ENCODE results near the gene VNN1.
"Not testable (repeated sequence)": the region's sequence is repeated elsewhere in the genome, so short reads cannot be mapped to it uniquely, and the experiment has no call there.

Gene VNN1

DNA sequence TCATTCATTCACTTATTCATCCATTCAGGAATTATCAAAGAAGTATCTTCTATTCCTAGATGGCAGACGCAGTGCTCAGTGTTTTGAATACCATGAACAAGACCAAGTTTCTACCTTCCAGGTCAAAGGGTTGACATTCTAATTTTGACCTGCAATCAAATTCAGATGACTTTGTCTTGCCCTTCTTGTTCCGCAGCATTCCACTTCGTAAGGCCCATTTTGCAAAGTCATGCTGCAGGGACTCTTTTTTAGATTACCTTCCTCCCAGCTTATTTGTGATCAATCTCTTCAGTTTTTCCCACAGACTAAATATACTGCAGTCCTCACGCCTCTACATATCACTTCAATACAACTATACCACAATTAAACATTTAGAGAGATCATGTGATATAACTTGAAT is 47.7 kb downstream of the VNN1 start:
- no peak for DNase-seq

DNA sequence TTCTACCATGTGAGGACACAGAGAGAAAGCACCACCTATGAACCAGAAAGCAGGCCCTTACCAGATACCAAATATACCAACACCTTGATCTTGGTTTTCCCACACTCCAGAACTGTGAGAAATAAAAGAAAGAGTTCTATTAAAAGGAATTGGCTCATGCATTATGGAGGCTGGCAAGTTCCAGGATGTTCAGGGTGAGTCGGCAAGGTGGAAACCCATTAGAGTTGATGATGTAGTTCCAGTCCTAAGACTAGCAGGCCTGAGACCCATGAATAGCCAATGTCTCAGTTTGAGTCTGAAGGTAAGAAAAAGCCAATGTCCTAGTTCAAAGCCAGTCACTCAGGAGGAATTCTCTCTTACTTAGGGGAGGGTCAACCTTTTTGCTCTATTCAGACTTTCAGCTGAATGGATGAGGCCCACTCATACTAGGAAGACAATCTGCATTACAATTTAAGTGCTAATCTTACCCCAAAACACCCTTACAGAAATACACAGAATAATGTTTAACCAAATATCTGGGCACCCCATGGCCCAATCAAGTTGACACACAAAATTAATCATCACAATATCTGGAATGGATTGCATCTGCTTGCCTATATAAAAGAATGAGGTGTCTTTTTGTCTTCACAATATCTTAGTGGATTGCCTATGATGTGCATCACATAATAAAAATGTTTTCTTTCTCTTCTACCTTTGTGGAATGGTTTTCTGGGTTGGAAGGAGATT is 49.4 kb downstream of the VNN1 start:
- DNase-seq = no peak

GRCh38 chr6:132663661-132664060 is 50.2 kb downstream of the VNN1 start:
- no peak for DNase-seq

- no peak for DNase-seq
Observed at GRCh38 chr6:132661906-132662305, 51.9 kb downstream of the VNN1 start.

DNA sequence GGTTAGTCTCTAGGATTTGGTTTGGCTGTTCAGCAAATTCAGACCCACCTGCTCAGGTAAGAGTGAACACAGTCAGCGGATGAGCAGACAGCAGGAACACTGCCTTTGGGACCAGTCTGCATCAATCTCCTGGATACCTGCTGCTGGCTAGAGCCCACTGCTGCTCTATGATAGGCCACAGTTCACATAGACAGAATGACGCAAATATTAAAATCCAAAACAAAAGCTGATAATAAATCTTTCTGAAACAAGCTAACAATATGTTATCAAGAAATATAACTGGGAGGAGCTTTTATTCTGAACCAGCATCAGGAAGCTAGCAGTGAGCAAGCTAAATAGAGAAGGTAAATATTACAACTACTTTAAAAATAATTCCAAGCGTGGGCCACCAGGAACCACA is 54.8 kb downstream of the VNN1 start, which contains the start of gene TAAR1:
Gene TAAR1 (minus strand): TSS at position 101 of the 400 bp plus-strand sequence. CDS start 13,179 bp downstream, outside the sequence.
- no peak for DNase-seq

- DNase-seq = no peak
Observed at GRCh38 chr6:132651062-132651461, 62.8 kb downstream of the VNN1 start.

- no peak for DNase-seq
Observed at GRCh38 chr6:132650429-132650828, 63.4 kb downstream of the VNN1 start.

DNA sequence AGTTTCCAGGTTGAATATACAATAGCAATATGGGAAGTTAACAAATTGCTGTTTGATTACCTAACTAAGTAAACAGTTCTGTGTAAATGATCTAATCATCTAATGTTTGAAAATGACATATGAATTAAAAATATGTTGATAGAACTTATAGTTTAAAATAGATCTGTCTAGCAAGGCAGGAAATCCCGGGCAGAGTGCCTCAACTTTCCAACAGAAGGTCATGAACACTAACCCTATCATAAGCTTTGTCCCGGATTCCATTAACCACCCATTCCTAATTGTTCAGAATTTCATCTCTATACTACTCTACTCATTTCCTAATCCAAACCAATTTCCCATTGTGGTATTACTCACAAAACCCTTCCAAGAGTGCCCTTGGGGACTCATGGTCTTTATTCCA is 65.0 kb downstream of the VNN1 start:
- no peak for DNase-seq

- DNase-seq = no peak
Observed at GRCh38 chr6:132648356-132648755, 65.5 kb downstream of the VNN1 start.

GRCh38 chr6:132643547-132643946 is 70.3 kb downstream of the VNN1 start:
- no peak for DNase-seq

GRCh38 chr6:132637135-132637534 is 76.7 kb downstream of the VNN1 start:
- DNase-seq = not testable (repeated sequence)

DNA sequence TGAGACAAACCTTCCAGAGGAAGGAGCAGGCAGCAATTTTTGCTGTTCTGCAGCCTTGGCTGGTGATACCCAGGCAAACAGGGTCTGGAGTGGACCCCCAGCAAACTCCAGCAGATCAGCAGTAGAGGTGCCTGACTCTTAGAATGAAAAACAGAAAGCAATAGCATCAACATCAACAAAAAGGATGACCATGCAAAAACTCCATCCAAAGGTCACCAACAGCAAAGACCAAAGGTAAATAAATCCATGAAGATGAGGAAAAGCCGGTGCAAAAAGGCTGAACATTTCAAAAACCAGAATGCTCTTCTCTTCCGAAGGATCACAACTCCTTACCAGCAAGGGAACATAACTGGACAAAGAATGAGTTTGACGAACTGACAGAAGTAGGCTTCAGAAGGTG is 77.9 kb downstream of the VNN1 start:
- DNase-seq = not testable (repeated sequence)

GRCh38 chr6:132635288-132635687 is 78.6 kb downstream of the VNN1 start:
- not testable (repeated sequence) for DNase-seq

GRCh38 chr6:132634796-132635195 is 79.1 kb downstream of the VNN1 start:
- DNase-seq = no peak

DNA sequence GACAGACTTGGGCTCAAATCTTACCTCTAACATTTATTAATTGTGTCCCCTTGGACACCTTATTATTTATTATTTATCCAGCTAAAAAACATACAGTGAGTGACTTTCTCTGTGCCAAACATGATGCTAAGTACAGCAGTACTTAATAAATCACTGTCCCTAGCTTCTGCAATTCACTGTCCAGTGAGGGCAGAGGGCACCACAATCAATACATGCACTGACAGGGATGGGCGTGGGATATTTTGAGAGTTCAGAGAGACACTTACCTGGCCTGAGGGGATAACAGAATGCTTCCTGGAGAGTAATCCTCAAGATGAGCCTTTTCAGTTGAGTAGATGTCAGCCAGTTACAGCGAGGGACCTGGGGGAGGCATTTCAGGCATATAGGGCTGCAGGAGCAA is 80.5 kb downstream of the VNN1 start:
- no peak for DNase-seq
